Neural crest cell (in vitro differentiated cells): ENCODE results near the gene PRKAR1A. TPM values are rescaled to one million over a fixed set of nuclear protein-coding genes. Genes with fewer than 3 reads are reported as not detected.

ENCODE experiments used
- DNase-seq: peaks from one replicate; pipeline ENCODE4 v3.0.0; 2021; ENCODE audit warnings: low read depth, mixed read lengths, low spot score
- H3K27ac Mint-ChIP-seq: one replicate; pipeline ENCODE4 v1.8.0; 2021; ENCODE audit warnings: mild to moderate bottlenecking, mixed read lengths; ENCODE audit not compliant: unreplicated experiment
- H3K27me3 Mint-ChIP-seq: 2 replicates; pipeline ENCODE4 v1.8.0; 2021; ENCODE audit warnings: low read depth, mild to moderate bottlenecking, mixed read lengths
- H3K36me3 Mint-ChIP-seq: 2 replicates; pipeline ENCODE4 v1.8.0; 2021; ENCODE audit warnings: low read depth, mild to moderate bottlenecking, mixed read lengths
- H3K4me1 Mint-ChIP-seq: 2 replicates; pipeline ENCODE4 v1.8.0; 2021; ENCODE audit warnings: mixed read lengths
- H3K4me3 Mint-ChIP-seq: one replicate; pipeline ENCODE4 v1.8.0; 2021; ENCODE audit warnings: mild to moderate bottlenecking, mixed read lengths
- H3K9me3 Mint-ChIP-seq: 2 replicates; pipeline ENCODE4 v1.8.0; 2021; ENCODE audit warnings: mixed read lengths
- CTCF ChIP-seq: fragments of 200-600 bp; sonication (generic); conservative IDR thresholded peaks from 2 replicates; pipeline ENCODE4 v1.5.0; 2021; ENCODE audit warnings: antibody characterized with exemption, mild to moderate bottlenecking
- total RNA-seq: library from RNA; stranded (reverse); gene quantifications from 2 replicates; pipeline ENCODE4 v1.2.1, GENCODE V29; 2021

PRKAR1A gene
- total RNA-seq, 1 donor from 2014 or later: 250 TPM

GRCh38 chr17:68568581-68568980, 56.4 kb downstream of the PRKAR1A start:
- H3K4me1 Mint-ChIP-seq: no peaks in the 10 kb centered on the region
- no peaks in the 10 kb centered on the region for H3K9me3 Mint-ChIP-seq
- no peak for TF ChIP-seq CTCF
- DNase-seq: no peak
- no peaks in the 10 kb centered on the region for H3K36me3 Mint-ChIP-seq
- no peak overlapping the region for H3K4me3 Mint-ChIP-seq
- no peaks in the 10 kb centered on the region for H3K27me3 Mint-ChIP-seq
- H3K27ac Mint-ChIP-seq: no peak overlapping the region

GRCh38 chr17:68569346-68569745, 57.1 kb downstream of the PRKAR1A start:
- no peak for DNase-seq
- TF ChIP-seq CTCF: no peak
- Mint-ChIP-seq H3K4me1 (no peaks in the 10 kb centered on the region), H3K36me3 (no peaks in the 10 kb centered on the region), H3K27ac (no peak overlapping the region), H3K4me3 (no peak overlapping the region), H3K9me3 (no peaks in the 10 kb centered on the region), H3K27me3 (no peaks in the 10 kb centered on the region)

- no peaks in the 10 kb centered on the region for H3K4me1 Mint-ChIP-seq
- TF ChIP-seq CTCF: no peak
- no peak for DNase-seq
- no peaks in the 10 kb centered on the region for H3K9me3 Mint-ChIP-seq
- no peaks in the 10 kb centered on the region for H3K36me3 Mint-ChIP-seq
- H3K27me3 Mint-ChIP-seq: no peaks in the 10 kb centered on the region
- H3K4me3 Mint-ChIP-seq: no peak overlapping the region
- no peak overlapping the region for H3K27ac Mint-ChIP-seq
Measured at GRCh38 chr17:68570526-68570925, 58.3 kb downstream of the PRKAR1A start.

GRCh38 chr17:68572138-68572842, 60.1 kb downstream of the PRKAR1A start:
- H3K36me3 Mint-ChIP-seq: no peaks in the 10 kb centered on the region

GRCh38 chr17:68573338-68573737, 61.1 kb downstream of the PRKAR1A start:
- H3K9me3 Mint-ChIP-seq: no peaks in the 10 kb centered on the region
- H3K36me3 Mint-ChIP-seq: no peaks in the 10 kb centered on the region

More at GRCh38 chr17:68572138-68572842, 60.1 kb downstream of the PRKAR1A start:
- H3K4me1 Mint-ChIP-seq: no peaks in the 10 kb centered on the region
- DNase-seq: no peak
- no peak for TF ChIP-seq CTCF
- no peaks in the 10 kb centered on the region for H3K9me3 Mint-ChIP-seq
- peak overlapping the region; percentile 19 for H3K27ac Mint-ChIP-seq
- H3K27me3 Mint-ChIP-seq: no peaks in the 10 kb centered on the region
- no peak overlapping the region for H3K4me3 Mint-ChIP-seq

More at GRCh38 chr17:68573338-68573737, 61.1 kb downstream of the PRKAR1A start:
- no peak overlapping the region for H3K4me3 Mint-ChIP-seq
- no peak overlapping the region for H3K27ac Mint-ChIP-seq
- no peaks in the 10 kb centered on the region for H3K4me1 Mint-ChIP-seq
- DNase-seq: no peak
- TF ChIP-seq CTCF: no peak
- H3K27me3 Mint-ChIP-seq: no peaks in the 10 kb centered on the region
